ENCODE data around the gene ZNF773. TPM values are rescaled to one million over a fixed set of nuclear protein-coding genes. Genes with fewer than 3 reads are reported as not detected.

The ZNF773 gene
- 24.0 and 44.5 TPM in 2 replicates for total RNA-seq

DNA sequence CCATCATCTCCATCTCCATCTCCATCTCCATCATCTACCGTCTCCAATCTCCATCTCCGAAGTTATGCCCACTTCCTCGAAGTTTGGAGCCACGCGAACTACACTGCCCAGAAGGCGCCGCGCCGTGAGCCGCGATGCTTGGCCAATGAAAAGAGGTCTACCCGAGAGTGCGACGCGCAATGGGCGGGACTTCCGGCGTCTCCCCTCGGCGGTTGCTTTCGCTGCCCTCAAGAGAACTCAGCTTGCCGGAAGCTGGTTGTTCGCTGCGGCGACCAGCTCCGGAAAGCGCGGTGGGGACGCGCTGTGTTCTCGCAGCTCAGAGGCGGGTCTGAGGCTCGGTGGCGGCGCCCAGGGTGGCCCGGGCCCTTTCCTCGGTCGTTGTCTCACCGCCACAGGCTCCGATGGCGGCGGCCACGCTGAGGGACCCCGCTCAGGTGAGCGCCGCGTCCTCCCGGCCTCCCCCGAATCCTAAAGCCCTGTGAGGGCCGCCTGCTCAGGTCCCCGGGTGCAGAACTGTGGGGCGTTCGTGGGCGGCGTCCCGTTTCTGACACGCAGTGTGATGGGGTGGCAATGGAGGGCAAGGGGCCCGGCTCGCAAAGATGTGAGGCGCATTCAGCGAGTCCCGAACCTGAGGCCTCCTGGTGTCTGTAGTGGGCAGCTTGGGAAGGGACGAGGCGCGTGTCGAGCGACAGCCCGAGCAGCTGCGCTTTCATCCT is at the start of gene ZNF773:
TSS of gene ZNF773 (plus strand) at position 259 of the 716 bp plus-strand sequence. CDS start at position 402, 143 bp downstream.

DNA sequence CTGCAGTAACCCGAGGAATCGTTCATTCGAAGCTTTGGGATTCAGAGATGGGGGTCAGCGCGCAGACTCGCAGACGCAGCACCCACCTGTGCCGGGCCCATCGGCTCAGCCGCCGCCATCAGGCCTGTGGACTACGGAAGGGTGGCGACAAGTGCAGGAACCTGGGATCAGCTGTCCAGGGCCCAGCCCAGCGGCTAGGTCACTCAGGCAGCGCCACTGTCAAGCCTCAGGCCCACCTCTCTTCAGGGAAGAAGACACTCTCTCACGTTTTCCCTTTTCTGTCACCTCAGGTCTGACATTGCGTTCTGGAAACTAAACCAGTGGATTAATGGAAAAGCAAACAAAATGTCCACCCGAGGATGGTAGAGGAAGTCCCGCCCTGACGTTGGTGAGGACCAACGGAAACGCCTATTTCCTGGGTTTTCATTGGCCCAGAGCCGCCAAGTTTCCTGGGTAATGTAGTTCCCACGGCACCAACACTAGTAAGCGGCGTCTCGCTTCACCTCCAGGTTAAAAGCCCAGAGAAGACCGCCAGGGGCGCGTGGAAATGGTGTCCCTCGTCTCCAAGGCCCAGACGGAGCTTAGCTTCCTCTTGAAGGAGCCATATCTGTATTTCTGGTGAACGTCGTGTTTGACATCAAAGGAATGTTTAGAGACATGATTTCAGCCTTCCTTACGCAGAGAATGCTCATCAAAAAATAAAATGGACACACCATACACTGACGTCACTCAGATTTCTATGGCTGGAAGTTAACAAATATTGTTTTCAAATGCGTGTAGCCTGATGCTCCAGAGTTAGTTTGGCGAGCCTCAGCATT is 22.3 kb upstream of the ZNF773 start, which contains the start of gene ZNF772:
TSS of gene ZNF772 (minus strand) at position 376 of the 818 bp plus-strand sequence. CDS start at position 119, 257 bp downstream.

DNA sequence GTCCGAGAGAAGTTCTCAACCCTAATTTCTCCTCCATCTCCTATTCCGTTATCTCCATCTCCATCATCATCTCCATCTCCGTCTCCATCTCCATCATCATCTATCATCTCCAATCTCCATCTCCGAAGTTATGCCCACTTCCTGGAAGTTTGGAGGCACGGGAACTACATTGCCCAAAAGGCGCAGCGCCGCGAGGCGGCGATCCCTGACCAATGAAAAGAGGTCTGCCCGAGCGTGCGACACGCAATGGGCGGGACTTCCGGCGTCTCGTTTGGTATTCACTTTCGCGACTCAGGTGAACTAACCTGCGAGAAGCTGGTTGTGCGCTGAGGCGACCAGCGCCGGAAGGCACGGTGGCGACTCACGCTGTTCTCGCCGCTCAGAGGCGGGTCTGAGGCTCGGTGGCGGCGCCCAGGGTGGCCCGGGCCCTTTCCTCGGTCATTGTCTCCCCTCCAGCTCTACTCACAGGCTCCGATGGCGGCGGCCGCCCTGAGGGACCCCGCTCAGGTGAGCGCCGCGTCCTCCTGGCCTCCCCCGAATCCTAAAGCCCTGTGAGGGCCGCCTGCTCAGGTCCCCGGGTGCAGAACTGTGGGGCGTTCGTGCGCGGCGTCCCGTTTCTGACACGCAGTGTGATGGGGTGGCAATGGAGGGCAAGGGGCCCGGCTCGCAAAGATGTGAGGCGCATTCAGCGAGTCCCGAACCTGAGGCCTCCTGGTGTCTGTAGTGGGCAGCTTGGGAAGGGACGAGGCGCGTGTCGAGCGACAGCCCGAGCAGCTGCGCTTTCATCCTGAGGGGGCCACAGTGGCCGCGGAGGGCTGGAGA is 12.1 kb upstream of the ZNF773 start, which contains the start of gene ZNF419:
TSS of gene ZNF419 (plus strand) at position 274 of the 822 bp plus-strand sequence. CDS start at position 475, 201 bp downstream.

DNA sequence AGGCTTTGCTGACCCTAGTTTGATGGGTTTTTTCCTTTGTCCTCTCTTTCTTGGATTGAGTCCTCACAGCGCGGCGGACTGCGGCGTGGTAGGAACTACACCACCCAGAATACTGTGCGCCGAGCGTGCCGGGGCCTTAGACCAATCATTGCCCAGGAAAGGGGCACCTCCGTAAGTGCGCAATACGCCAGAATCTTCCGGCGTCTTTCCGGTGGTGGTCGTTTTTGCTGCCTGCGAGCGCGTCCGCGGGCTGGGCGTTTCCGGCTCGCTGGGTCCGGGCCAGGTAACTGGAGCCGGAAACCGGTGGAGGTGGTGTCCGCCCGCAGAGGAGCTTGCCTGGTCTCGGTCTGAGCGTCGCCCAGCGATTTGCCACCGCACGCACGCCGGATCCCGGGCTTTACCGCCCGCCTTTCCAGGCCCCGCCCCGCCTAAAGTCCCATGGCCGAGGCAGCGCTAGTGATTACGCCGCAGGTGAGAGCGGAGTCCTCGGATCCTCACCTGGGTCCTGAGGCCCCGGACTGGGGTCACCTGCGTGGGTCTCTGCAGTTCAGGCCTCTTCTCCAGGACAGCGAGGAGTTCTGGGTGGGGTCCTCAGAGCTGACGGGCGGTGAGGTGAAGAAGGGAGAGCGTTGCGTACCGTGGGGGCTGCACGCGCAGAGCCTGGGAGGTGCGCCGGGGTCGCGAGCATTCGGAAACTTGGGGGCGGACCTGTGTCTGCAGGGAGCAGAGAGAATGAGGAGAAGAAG is 27.6 kb downstream of the ZNF773 start, which contains the start of gene ZNF549:
TSS of gene ZNF549 (plus strand) at position 221 of the 746 bp plus-strand sequence. CDS start at position 439, 218 bp downstream.

Other genes with a start within 250 kb of the ZNF773 start
- 50.2 and 95.0 TPM in 2 replicates for gene ZNF460, start 219.5 kb upstream of the ZNF773 start, total RNA-seq
- 9.2 and 9.6 TPM in 2 replicates for gene ZNF543, start 179.5 kb upstream of the ZNF773 start, total RNA-seq
- 11.0 and 11.1 TPM in 2 replicates for gene ZNF304, start 148.7 kb upstream of the ZNF773 start, total RNA-seq
- 12.1 and 15.2 TPM in 2 replicates for gene TRAPPC2B, start 136.4 kb upstream of the ZNF773 start, total RNA-seq
- gene ZNF547, start 136.4 kb upstream of the ZNF773 start, total RNA-seq = 3.6 and 5.9 TPM in 2 replicates
- gene ZNF548, start 110.1 kb upstream of the ZNF773 start, total RNA-seq = 17.3 and 38.6 TPM in 2 replicates
- 9.8 and 9.9 TPM in 2 replicates for gene ZNF17, start 88.8 kb upstream of the ZNF773 start, total RNA-seq
- gene ZNF749, start 64.6 kb upstream of the ZNF773 start, total RNA-seq = 7.0 and 9.8 TPM in 2 replicates
- gene VN1R1, start 42.8 kb upstream of the ZNF773 start, total RNA-seq = 0.38 and 1.4 TPM in 2 replicates
- 21.5 and 33.3 TPM in 2 replicates for gene ZNF772, start 22.4 kb upstream of the ZNF773 start, total RNA-seq
- 10.7 and 23.1 TPM in 2 replicates for gene ZNF419, start 12.2 kb upstream of the ZNF773 start, total RNA-seq
- gene ZNF549, start 27.4 kb downstream of the ZNF773 start, total RNA-seq = 6.5 TPM in 2 replicates
- 6.9 and 7.9 TPM in 2 replicates for gene ZNF550, start 59.9 kb downstream of the ZNF773 start, total RNA-seq
- gene ZNF416, start 79.0 kb downstream of the ZNF773 start, total RNA-seq = 6.5 and 6.7 TPM in 2 replicates
- gene ZIK1, start 84.2 kb downstream of the ZNF773 start, total RNA-seq = 9.2 and 10.1 TPM in 2 replicates
- 2.8 and 8.2 TPM in 2 replicates for gene ZNF530, start 99.9 kb downstream of the ZNF773 start, total RNA-seq
- gene ZNF134, start 114.3 kb downstream of the ZNF773 start, total RNA-seq = 21.1 and 30.7 TPM in 2 replicates
- 10.5 and 13.5 TPM in 2 replicates for gene ZNF211, start 133.2 kb downstream of the ZNF773 start, total RNA-seq
- not detected in 2 replicates for gene ZSCAN4, start 169.0 kb downstream of the ZNF773 start, total RNA-seq
- gene ZNF551, start 182.0 kb downstream of the ZNF773 start, total RNA-seq = 5.1 and 12.1 TPM in 2 replicates
- gene ZNF154, start 209.3 kb downstream of the ZNF773 start, total RNA-seq = 3.1 and 5.1 TPM in 2 replicates
- gene ZNF671, start 227.7 kb downstream of the ZNF773 start, total RNA-seq = 10.4 and 12.1 TPM in 2 replicates
- gene ZNF776, start 246.9 kb downstream of the ZNF773 start, total RNA-seq = 9.0 and 10.2 TPM in 2 replicates

Measured in regular cardiac myocyte (primary cell).